ENCODE data around the gene PTPRF. TPM values are rescaled to one million over a fixed set of nuclear protein-coding genes. Genes with fewer than 3 reads are reported as not detected.

PTPRF gene
- total RNA-seq, 2 experiments from 2014 or later, result 2.1 to 2.4 TPM

- Mint-ChIP-seq H3K27me3 (no peaks in the 10 kb centered on the region), H3K27ac (no peak overlapping the region), H3K36me3 (ENCODE audit: low read depth) (no peaks in the 10 kb centered on the region), H3K4me3 (no peak overlapping the region), H3K4me1 (peaks cover 3% of the 10 kb centered on the region), H3K9me3 (no peaks in the 10 kb centered on the region)
- DNase-seq, result no peak
- ChIA-PET POLR2A (no interaction called here), CTCF (no interaction called here)
Measured at GRCh38 chr1:43587594-43587993, 56.9 kb downstream of the PTPRF start.

DNA sequence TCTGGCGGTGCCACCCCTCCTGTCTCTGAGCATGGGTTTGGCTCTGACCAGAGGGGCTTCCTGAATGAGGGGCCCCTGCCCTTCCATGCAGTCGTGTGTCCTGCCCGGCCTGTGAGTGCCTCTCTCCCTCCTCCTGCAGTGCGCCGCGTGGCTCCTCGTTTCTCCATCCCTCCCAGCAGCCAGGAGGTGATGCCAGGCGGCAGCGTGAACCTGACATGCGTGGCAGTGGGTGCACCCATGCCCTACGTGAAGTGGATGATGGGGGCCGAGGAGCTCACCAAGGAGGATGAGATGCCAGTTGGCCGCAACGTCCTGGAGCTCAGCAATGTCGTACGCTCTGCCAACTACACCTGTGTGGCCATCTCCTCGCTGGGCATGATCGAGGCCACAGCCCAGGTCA lies 57.9 kb downstream of the PTPRF start:
- Mint-ChIP-seq H3K36me3 (ENCODE audit: low read depth) (no peaks in the 10 kb centered on the region), H3K4me1 (no peaks in the 10 kb centered on the region), H3K9me3 (no peaks in the 10 kb centered on the region), H3K27me3 (no peaks in the 10 kb centered on the region), H3K27ac (no peak overlapping the region), H3K4me3 (no peak overlapping the region)
- CTCF ChIA-PET, result no interaction called here
- POLR2A ChIA-PET, result no interaction called here
- no peak for DNase-seq

DNA sequence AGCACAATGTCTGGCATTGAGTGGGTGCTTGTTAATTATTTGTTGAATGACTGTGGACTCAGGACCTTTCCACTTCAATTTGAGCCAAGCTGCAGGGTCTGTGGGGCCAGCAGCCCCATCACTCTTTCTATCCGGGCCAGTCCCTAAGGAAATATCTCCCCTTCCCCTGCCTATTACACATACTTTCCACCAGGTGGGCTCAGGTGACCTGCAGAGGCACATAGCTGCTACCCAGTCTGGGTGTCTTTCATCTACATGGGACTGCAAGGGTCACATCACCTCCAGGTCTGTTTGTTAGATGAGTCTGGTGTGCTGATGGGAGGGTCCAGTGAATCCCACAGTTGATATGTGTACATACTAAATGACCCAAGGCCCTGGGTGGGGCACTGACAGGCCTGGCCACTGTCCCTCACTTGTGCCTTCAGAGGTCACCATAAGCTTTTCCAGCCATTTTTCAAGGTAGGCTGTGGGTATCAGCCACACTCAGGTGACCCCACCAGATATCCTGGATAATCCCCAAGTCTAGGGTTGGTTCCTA lies 59.8 kb downstream of the PTPRF start:
- no peaks in the 10 kb centered on the region for H3K9me3 Mint-ChIP-seq
- ChIA-PET CTCF (no interaction called here), POLR2A (no interaction called here)
- H3K27me3 Mint-ChIP-seq, result no peaks in the 10 kb centered on the region
- H3K27ac Mint-ChIP-seq, result no peak overlapping the region
- no peaks in the 10 kb centered on the region for H3K4me1 Mint-ChIP-seq
- H3K36me3 Mint-ChIP-seq (ENCODE audit: low read depth), result no peaks in the 10 kb centered on the region
- DNase-seq, result no peak
- H3K4me3 Mint-ChIP-seq, result no peak overlapping the region

DNA sequence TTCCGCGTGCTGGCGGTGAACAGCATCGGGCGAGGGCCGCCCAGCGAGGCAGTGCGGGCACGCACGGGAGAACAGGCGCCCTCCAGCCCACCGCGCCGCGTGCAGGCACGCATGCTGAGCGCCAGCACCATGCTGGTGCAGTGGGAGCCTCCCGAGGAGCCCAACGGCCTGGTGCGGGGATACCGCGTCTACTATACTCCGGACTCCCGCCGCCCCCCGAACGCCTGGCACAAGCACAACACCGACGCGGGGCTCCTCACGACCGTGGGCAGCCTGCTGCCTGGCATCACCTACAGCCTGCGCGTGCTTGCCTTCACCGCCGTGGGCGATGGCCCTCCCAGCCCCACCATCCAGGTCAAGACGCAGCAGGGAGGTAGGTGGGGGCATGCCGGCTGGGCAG lies 60.5 kb downstream of the PTPRF start:
- Mint-ChIP-seq H3K27ac (no peak overlapping the region), H3K4me3 (no peak overlapping the region), H3K4me1 (no peaks in the 10 kb centered on the region), H3K36me3 (ENCODE audit: low read depth) (no peaks in the 10 kb centered on the region), H3K9me3 (no peaks in the 10 kb centered on the region), H3K27me3 (no peaks in the 10 kb centered on the region)
- CTCF ChIA-PET, result no interaction called here
- DNase-seq, result no peak
- POLR2A ChIA-PET, result no interaction called here

DNA sequence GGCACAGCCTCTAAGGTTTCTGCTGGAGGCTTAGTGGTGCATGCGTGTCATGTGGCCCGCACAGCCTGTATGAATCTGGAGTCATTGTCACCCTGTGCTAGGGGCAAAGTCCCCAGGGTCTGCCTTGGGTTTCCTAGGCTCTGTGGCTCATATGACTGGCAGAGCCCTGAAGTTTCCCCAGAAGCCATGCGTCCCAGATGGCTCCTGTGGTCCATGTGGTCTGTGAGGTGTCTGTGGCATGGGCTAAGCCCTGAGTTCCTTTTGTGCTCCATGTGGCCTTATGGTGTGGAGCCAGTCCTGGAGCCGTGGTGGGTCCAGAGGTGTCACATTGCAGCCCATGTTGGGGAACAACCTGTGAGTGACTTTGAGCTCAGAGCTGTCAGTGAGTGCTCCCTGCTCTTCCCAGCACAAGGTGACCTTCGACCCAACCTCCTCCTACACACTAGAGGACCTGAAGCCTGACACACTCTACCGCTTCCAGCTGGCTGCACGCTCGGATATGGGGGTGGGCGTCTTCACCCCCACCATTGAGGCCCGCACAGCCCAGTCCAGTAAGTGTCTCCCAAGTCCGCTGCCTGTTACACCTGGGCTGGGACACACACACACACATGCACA lies 61.5 kb downstream of the PTPRF start:
- no peak for DNase-seq
- Mint-ChIP-seq H3K27ac (no peak overlapping the region), H3K4me3 (no peak overlapping the region), H3K36me3 (ENCODE audit: low read depth) (no peaks in the 10 kb centered on the region), H3K4me1 (no peaks in the 10 kb centered on the region), H3K9me3 (no peaks in the 10 kb centered on the region), H3K27me3 (no peaks in the 10 kb centered on the region)
- ChIA-PET POLR2A (no interaction called here), CTCF (no interaction called here)

GRCh38 chr1:43592974-43593683 lies 62.4 kb downstream of the PTPRF start:
- no peaks in the 10 kb centered on the region for H3K4me1 Mint-ChIP-seq
- H3K9me3 Mint-ChIP-seq, result no peaks in the 10 kb centered on the region
- H3K27me3 Mint-ChIP-seq, result no peaks in the 10 kb centered on the region
- no peaks in the 10 kb centered on the region for H3K36me3 Mint-ChIP-seq (ENCODE audit: low read depth)
- H3K4me3 Mint-ChIP-seq, result no peak overlapping the region
- CTCF ChIA-PET, result no interaction called here
- POLR2A ChIA-PET, result no interaction called here
- no peak for DNase-seq
- H3K27ac Mint-ChIP-seq, result no peak overlapping the region

GRCh38 chr1:43596579-43596978 lies 65.9 kb downstream of the PTPRF start:
- H3K27me3 Mint-ChIP-seq, result no peaks in the 10 kb centered on the region
- ChIA-PET CTCF (no interaction called here), POLR2A (no interaction called here)
- no peak overlapping the region for H3K4me3 Mint-ChIP-seq
- no peak overlapping the region for H3K27ac Mint-ChIP-seq
- no peaks in the 10 kb centered on the region for H3K4me1 Mint-ChIP-seq
- no peaks in the 10 kb centered on the region for H3K9me3 Mint-ChIP-seq
- no peak for DNase-seq
- no peaks in the 10 kb centered on the region for H3K36me3 Mint-ChIP-seq (ENCODE audit: low read depth)

DNA sequence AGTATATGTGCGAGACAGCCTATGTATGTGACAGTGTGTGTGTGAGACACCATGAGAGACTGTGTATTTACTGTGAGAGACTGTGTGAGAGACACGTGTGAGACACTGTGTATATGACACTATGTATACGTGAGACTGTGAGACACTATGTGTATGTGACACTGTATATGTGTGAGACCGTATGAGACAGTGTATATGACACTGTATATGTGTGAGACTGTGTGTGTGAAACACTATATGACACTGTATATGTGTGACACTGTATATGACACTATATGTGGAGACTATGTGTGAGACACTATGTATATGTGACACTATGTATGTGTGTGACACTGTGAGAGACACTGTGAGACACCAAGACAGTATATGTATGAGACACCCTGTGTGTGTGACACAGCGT lies 66.3 kb downstream of the PTPRF start:
- no peak for DNase-seq
- no peaks in the 10 kb centered on the region for H3K4me1 Mint-ChIP-seq
- no peak overlapping the region for H3K27ac Mint-ChIP-seq
- H3K4me3 Mint-ChIP-seq, result no peak overlapping the region
- ChIA-PET CTCF (no interaction called here), POLR2A (no interaction called here)
- no peaks in the 10 kb centered on the region for H3K36me3 Mint-ChIP-seq (ENCODE audit: low read depth)
- no peaks in the 10 kb centered on the region for H3K27me3 Mint-ChIP-seq
- H3K9me3 Mint-ChIP-seq, result no peaks in the 10 kb centered on the region

DNA sequence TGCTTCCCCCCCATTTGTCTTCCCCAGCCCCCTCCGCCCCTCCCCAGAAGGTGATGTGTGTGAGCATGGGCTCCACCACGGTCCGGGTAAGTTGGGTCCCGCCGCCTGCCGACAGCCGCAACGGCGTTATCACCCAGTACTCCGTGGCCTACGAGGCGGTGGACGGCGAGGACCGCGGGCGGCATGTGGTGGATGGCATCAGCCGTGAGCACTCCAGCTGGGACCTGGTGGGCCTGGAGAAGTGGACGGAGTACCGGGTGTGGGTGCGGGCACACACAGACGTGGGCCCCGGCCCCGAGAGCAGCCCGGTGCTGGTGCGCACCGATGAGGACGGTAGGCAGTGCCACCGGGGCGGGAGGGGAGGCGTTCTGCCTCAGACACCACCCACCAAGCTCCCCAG lies 67.0 kb downstream of the PTPRF start:
- H3K27ac Mint-ChIP-seq, result no peak overlapping the region
- no peak overlapping the region for H3K4me3 Mint-ChIP-seq
- no peaks in the 10 kb centered on the region for H3K36me3 Mint-ChIP-seq (ENCODE audit: low read depth)
- CTCF ChIA-PET, result no interaction called here
- POLR2A ChIA-PET, result no interaction called here
- H3K9me3 Mint-ChIP-seq, result no peaks in the 10 kb centered on the region
- no peaks in the 10 kb centered on the region for H3K4me1 Mint-ChIP-seq
- DNase-seq, result no peak
- no peaks in the 10 kb centered on the region for H3K27me3 Mint-ChIP-seq

- no peaks in the 10 kb centered on the region for H3K4me1 Mint-ChIP-seq
- H3K36me3 Mint-ChIP-seq (ENCODE audit: low read depth), result no peaks in the 10 kb centered on the region
- no peaks in the 10 kb centered on the region for H3K27me3 Mint-ChIP-seq
- CTCF ChIA-PET, result no interaction called here
- H3K4me3 Mint-ChIP-seq, result no peak overlapping the region
- no peak for DNase-seq
- H3K9me3 Mint-ChIP-seq, result no peaks in the 10 kb centered on the region
- no peak overlapping the region for H3K27ac Mint-ChIP-seq
- POLR2A ChIA-PET, result no interaction called here
Measured at GRCh38 chr1:43598622-43599021, 67.9 kb downstream of the PTPRF start.

- Mint-ChIP-seq H3K4me1 (no peaks in the 10 kb centered on the region), H3K9me3 (no peaks in the 10 kb centered on the region), H3K27me3 (no peaks in the 10 kb centered on the region), H3K27ac (no peak overlapping the region), H3K4me3 (no peak overlapping the region), H3K36me3 (ENCODE audit: low read depth) (no peaks in the 10 kb centered on the region)
- ChIA-PET POLR2A (no interaction called here), CTCF (no interaction called here)
- DNase-seq, result no peak
Measured at GRCh38 chr1:43600033-43601020, 69.6 kb downstream of the PTPRF start.

GRCh38 chr1:43602990-43603389 lies 72.3 kb downstream of the PTPRF start:
- H3K27me3 Mint-ChIP-seq, result no peaks in the 10 kb centered on the region
- H3K27ac Mint-ChIP-seq, result no peak overlapping the region
- no peak overlapping the region for H3K4me3 Mint-ChIP-seq
- CTCF ChIA-PET, result no interaction called here
- no peaks in the 10 kb centered on the region for H3K4me1 Mint-ChIP-seq
- no peak for DNase-seq
- H3K36me3 Mint-ChIP-seq (ENCODE audit: low read depth), result no peaks in the 10 kb centered on the region
- POLR2A ChIA-PET, result no interaction called here
- H3K9me3 Mint-ChIP-seq, result no peaks in the 10 kb centered on the region

DNA sequence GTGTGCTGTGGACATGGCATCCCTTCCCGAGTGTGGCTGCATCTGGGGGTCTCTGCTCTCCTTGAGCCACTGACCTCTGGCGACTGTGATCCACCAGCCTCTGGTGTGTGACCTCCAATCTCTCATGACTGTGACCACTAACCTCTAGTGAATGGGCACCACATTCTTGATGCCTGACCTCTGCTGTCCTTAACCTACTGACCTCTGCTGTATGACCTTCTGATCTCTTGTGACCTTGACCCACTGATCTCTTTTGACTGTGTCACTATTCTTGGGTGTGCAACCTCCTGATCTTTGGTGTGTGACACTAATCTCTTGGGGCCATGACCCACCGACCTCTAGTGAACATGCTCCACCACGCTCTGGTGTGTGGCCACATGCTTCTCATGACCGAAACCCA lies 73.5 kb downstream of the PTPRF start:
- H3K9me3 Mint-ChIP-seq, result no peaks in the 10 kb centered on the region
- ChIA-PET POLR2A (no interaction called here), CTCF (no interaction called here)
- DNase-seq, result no peak
- H3K4me3 Mint-ChIP-seq, result no peak overlapping the region
- H3K27me3 Mint-ChIP-seq, result no peaks in the 10 kb centered on the region
- no peaks in the 10 kb centered on the region for H3K36me3 Mint-ChIP-seq (ENCODE audit: low read depth)
- H3K4me1 Mint-ChIP-seq, result no peaks in the 10 kb centered on the region
- H3K27ac Mint-ChIP-seq, result no peak overlapping the region

All from activated CD4-positive, alpha-beta memory T cell treated with anti-CD3 and anti-CD28 coated beads, Interleukin-2, amount 10 ng/mL, durations not matched to agents 7 days and 5 days (primary cell).